ENCODE data around the gene SPESP1. TPM values are rescaled to one million over a fixed set of nuclear protein-coding genes. Genes with fewer than 3 reads are reported as not detected.
A peak's percentile ranks its signal among the peaks of the same experiment; 100 is the strongest.

Gene SPESP1
- total and polyA plus RNA-seq, 8 donors: 1.6 to 19.8 (median 2.6) TPM; not detected in 1

- 36 to 79% (median 45%) methylated on average over 3 of the region's 3 CpGs for WGBS, 5 donors
- intact Hi-C loops (cut with DNase I; ENCODE audit: low total_unique reads): no loop called here
- H3K9me3 ChIP-seq: no peaks in the 10 kb centered on the region
These were observed 30.3 kb upstream of the SPESP1 start for GRCh38 chr15:68900027-68900426.

GRCh38 chr15:68907396-68907923 lies 22.9 kb upstream of the SPESP1 start:
- H3K4me1 ChIP-seq: no peaks in the 10 kb centered on the region
- H3K27ac ChIP-seq: no peak overlapping the region
- TF ChIP-seq POLR2AphosphoS5 (IDR thresholded peaks at IDR 0.05) (no peak), EP300 (IDR thresholded peaks at IDR 0.05) (no peak), CTCF (IDR thresholded peaks at IDR 0.05) (no peak), POLR2A (IDR thresholded peaks at IDR 0.05) (no peak)
- intact Hi-C loops (cut with DNase I; ENCODE audit: low total_unique reads): no loop called here
- H3K27me3 ChIP-seq: no peaks in the 10 kb centered on the region
- WGBS, 5 donors: 88 to 96% (median 92%) methylated on average over 2 of the region's 2 CpGs
- no peaks in the 10 kb centered on the region for H3K9me3 ChIP-seq
- DNase-seq: no peak
- no peaks in the 10 kb centered on the region for H3K36me3 ChIP-seq
- no peak overlapping the region for H3K4me3 ChIP-seq

More at GRCh38 chr15:68900027-68900426, 30.3 kb upstream of the SPESP1 start:
- Histone ChIP-seq H3K4me3 (no peak overlapping the region), H3K27ac (no peak overlapping the region), H3K27me3 (peaks cover 0 to 10% (median 0%) of the 10 kb centered on the region in 3 donors), H3K36me3 (no peaks in the 10 kb centered on the region), H3K4me1 (no peaks in the 10 kb centered on the region)
- peak in 1 of 2 donors; percentile 43 for DNase-seq
- TF ChIP-seq POLR2AphosphoS5 (IDR thresholded peaks at IDR 0.05) (no peak), POLR2A (IDR thresholded peaks at IDR 0.05) (no peak), CTCF (IDR thresholded peaks at IDR 0.05) (no peak), EP300 (IDR thresholded peaks at IDR 0.05) (no peak)

- intact Hi-C loops (cut with DNase I; ENCODE audit: low total_unique reads): no loop called here
- no peaks in the 10 kb centered on the region for H3K36me3 ChIP-seq
- TF ChIP-seq EP300 (IDR thresholded peaks at IDR 0.05): no peak
- no peak for TF ChIP-seq POLR2AphosphoS5 (IDR thresholded peaks at IDR 0.05)
- TF ChIP-seq CTCF (IDR thresholded peaks at IDR 0.05): no peak
- no peak for TF ChIP-seq POLR2A (IDR thresholded peaks at IDR 0.05)
These were observed 20.7 kb upstream of the SPESP1 start for GRCh38 chr15:68909601-68910100.

GRCh38 chr15:68910341-68910740 lies 20.0 kb upstream of the SPESP1 start:
- Histone ChIP-seq H3K36me3 (no peaks in the 10 kb centered on the region), H3K4me1 (no peaks in the 10 kb centered on the region), H3K27me3 (peaks cover 0 to 7% (median 0%) of the 10 kb centered on the region in 3 donors), H3K27ac (no peak overlapping the region), H3K9me3 (no peaks in the 10 kb centered on the region), H3K4me3 (no peak overlapping the region)
- TF ChIP-seq EP300 (IDR thresholded peaks at IDR 0.05) (no peak), CTCF (IDR thresholded peaks at IDR 0.05) (no peak), POLR2A (IDR thresholded peaks at IDR 0.05) (no peak), POLR2AphosphoS5 (IDR thresholded peaks at IDR 0.05) (no peak)
- intact Hi-C loops (cut with DNase I; ENCODE audit: low total_unique reads): no loop called here
- DNase-seq: no peak

More at GRCh38 chr15:68909601-68910100, 20.7 kb upstream of the SPESP1 start:
- no peak for DNase-seq
- H3K27me3 ChIP-seq: peaks cover 0 to under 1% (median 0%) of the 10 kb centered on the region in 3 donors
- no peak overlapping the region for H3K4me3 ChIP-seq
- H3K9me3 ChIP-seq: no peaks in the 10 kb centered on the region
- H3K27ac ChIP-seq: no peak overlapping the region
- no peaks in the 10 kb centered on the region for H3K4me1 ChIP-seq
